ENCODE data around the gene CPEB3.
"Not testable (repeated sequence)": the region's sequence is repeated elsewhere in the genome, so short reads cannot be mapped to it uniquely, and the experiment has no call there.

The CPEB3 gene

DNA sequence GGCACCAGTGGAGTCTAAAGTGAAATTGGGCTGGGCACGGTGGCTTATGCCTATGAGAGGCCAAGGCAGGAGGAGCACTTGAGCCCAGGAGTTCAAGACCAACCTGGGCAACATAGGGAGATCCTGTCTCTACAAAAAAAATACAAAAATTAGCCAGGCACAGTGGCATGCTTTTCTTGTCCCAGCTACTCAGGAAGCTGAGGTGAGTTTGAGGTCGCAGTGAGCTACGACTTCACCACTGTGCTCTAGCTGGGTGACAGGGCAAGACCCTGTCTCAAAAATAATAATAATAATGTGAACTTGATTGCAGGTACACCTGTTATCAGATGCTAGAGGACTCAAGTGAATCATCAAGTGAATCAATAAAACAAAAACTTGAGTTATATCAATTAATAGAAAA is 259.3 kb downstream of the CPEB3 start:
- TF ChIP-seq, protein P1, sequence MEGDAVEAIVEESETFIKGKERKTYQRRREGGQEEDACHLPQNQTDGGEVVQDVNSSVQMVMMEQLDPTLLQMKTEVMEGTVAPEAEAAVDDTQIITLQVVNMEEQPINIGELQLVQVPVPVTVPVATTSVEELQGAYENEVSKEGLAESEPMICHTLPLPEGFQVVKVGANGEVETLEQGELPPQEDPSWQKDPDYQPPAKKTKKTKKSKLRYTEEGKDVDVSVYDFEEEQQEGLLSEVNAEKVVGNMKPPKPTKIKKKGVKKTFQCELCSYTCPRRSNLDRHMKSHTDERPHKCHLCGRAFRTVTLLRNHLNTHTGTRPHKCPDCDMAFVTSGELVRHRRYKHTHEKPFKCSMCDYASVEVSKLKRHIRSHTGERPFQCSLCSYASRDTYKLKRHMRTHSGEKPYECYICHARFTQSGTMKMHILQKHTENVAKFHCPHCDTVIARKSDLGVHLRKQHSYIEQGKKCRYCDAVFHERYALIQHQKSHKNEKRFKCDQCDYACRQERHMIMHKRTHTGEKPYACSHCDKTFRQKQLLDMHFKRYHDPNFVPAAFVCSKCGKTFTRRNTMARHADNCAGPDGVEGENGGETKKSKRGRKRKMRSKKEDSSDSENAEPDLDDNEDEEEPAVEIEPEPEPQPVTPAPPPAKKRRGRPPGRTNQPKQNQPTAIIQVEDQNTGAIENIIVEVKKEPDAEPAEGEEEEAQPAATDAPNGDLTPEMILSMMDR (IDR thresholded peaks at IDR 0.05; ENCODE audit: low read depth, low read length): no peak
- DNase-seq (ENCODE audit: extremely low read depth, low read depth): no peak

DNA sequence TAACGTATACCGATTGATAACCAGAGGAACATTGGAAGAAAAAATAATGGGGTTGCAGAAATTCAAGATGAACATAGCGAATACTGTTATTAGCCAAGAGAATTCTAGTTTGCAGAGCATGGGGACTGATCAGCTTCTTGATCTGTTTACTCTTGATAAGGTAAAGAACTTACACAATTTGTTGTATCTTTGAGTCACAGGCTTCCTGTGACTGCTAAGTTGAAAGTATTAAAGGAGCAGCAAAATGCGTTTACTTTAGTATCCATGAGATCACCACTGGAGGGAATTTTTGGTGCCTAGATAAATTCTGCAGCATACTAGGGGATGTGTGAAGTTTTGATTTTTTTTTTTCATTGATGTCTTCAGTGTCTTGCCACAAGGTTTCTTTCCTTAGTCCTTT is 263.7 kb downstream of the CPEB3 start:
- TF ChIP-seq, protein P1 (IDR thresholded peaks at IDR 0.05; ENCODE audit: low read depth, low read length): no peak
- DNase-seq (ENCODE audit: extremely low read depth, low read depth): no peak

DNA sequence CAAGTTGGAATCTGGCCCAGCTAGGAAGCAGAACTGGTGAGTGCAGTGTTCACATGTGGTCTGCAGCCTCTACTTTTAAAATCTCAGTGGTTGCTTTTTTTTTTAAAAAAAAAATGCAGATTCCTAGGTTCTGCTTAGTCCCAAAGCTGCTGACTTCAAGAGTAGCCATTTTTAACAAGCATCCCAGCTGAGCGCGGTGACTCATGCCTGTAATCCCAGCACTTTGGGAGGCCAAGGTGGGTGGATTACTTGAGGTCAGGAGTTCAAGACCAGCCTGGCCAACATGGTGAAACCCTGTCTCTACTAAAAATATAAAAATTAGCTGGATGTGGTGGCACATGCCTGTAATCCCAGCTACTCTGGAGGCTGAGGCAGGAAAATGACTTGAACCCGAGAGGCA is 265.5 kb downstream of the CPEB3 start:
- DNase-seq (ENCODE audit: extremely low read depth, low read depth): not testable (repeated sequence)

DNA sequence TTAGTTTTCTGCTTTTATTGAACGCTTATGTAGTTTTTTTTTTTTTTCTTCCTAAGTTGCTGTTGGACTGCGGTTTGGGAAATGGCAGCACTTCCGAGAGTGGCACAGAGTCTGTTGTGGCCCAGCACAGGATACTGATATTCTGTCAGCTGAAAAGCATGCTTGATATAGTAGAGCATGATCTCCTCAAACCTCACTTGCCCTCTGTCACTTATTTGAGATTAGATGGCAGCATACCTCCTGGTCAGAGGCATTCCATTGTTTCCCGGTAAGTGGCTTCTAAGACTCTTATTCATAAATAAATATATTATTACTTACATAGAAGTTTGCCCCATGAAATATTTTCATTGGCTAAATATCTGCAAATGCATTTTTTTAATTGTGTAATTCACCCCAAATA is 266.2 kb downstream of the CPEB3 start:
- no peak for DNase-seq (ENCODE audit: extremely low read depth, low read depth)
- TF ChIP-seq, protein P1 (IDR thresholded peaks at IDR 0.05; ENCODE audit: low read depth, low read length): no peak

DNA sequence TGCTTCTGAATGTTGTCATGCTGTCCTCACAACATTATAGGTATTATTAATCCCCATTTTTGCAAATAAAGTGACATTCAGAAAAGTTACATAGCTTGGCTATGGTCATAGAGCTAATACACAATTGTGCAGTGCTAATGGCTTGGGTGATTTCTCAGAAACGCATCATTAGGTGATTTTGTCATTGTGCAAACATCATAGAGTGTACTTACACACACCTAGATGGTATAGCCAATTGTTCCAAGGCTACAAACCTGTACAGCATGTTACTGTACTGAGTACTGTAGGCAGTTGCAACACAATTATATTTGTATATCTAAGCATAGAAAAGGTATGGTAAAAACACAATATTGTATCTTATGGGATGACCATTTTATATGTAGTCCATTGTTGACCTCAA is 276.3 kb downstream of the CPEB3 start:
- TF ChIP-seq, protein P1 (IDR thresholded peaks at IDR 0.05; ENCODE audit: low read depth, low read length): no peak
- no peak for DNase-seq (ENCODE audit: extremely low read depth, low read depth)

DNA sequence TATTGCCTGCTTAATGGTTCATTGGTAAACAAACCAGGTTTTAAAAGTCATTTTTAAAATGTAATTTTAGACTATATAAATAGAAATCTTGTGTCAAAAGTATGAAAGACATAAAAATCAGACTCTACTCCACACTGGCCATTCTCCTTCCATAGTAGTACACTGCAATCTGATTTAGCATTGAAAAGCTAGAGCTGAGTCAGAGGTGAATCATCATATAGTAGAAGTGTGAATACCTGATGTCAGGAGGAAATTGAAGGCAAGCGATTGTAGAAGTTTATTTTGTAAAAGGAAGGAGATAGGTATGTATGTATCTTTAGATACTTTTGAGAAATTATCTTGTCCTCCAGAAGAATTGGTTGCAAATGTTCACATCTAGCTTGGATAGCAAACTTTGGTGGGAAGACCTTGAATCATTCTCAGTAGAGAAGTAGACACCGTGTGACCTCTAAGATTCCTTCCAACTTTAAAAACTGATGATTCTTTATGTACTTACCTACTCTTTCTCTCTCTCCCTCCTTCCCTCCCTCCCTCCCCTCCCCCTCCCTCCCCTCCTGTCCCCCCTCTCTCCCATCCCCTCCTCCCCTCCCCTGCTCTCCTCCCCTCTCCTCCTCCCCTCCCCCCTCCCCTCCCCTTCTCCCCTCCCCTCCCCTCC is 279.2 kb downstream of the CPEB3 start:
- TF ChIP-seq, protein P1 (IDR thresholded peaks at IDR 0.05; ENCODE audit: low read depth, low read length): no peak
- no peak for DNase-seq (ENCODE audit: extremely low read depth, low read depth)

DNA sequence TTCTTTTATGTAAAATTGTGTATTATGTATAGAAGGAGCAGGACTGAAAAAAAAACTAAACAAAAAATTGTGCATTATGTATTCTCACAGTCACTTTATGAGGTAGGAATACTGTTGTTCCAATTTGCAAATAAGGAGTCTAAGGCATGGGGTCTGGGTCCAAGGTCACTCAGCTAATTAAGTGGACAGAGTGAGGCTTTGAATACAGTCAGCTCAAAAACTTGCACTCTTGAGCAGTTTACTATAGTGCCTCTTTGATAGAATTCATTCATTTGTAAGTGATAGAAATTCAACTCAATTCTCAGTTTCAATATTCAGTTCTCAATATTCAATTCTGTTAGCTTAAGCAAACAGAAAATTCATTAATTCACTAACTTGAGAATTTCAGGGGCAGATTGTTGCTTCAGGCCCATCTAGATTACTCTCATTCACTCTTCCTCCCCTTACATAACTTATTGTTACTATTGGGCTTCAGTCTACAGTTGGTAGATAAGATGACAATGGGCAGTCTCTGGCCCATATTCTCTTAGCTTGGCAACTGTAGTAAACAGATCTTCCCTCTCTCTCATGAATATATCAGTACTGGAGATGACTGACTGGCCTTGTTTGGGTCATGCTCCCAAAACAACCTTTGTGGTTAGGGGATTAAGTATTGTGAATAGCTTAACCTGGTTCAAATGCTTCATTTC is 280.7 kb downstream of the CPEB3 start:
- TF ChIP-seq, protein P1 (IDR thresholded peaks at IDR 0.05; ENCODE audit: low read depth, low read length): no peak

DNA sequence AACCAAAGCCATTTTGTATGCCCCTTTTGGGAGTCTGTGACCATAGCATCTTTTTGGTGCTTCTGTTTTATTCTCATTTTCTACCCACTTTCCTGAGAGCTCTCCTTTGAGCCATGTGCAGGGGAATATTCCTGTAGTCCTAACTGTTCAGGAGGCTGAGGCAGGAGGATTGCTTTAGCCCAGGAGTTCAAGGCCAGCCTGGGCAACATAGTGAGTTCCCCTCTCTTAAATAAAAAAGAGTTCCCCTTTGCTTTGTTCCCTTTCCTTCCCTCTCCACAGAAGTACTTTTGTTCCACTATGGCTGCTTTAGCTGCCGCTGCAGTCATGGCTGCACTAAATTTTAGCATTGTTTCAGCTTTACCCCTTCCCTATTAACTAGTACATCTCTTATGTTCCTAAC is 281.4 kb downstream of the CPEB3 start:
- TF ChIP-seq, protein P1 (IDR thresholded peaks at IDR 0.05; ENCODE audit: low read depth, low read length): no peak
- no peak for DNase-seq (ENCODE audit: extremely low read depth, low read depth)

More for the DNA sequence above, 280.7 kb downstream of the CPEB3 start:
- DNase-seq (ENCODE audit: extremely low read depth, low read depth): no peak

Data from AG09319 (cell line).